ENCODE results near the gene FLG2. TPM values are rescaled to one million over a fixed set of nuclear protein-coding genes. Genes with fewer than 3 reads are reported as not detected.
A peak's percentile ranks its signal among the peaks of the same experiment; 100 is the strongest.

Gene FLG2
- total and polyA plus RNA-seq, 12 donors: not detected

- Histone ChIP-seq H3K36me3 (no peaks in the 10 kb centered on the region), H3K4me3 (no peak overlapping the region), H3K9me3 (peaks cover 0 to 5% (median 0%) of the 10 kb centered on the region in 11 donors), H3K27ac (no peak overlapping the region), H3K4me1 (no peaks in the 10 kb centered on the region), H3K27me3 (no peaks in the 10 kb centered on the region)
- TF ChIP-seq CTCF (IDR thresholded peaks at IDR 0.05): no peak
- 0 to 38% methylated on average over 1 of the region's 1 CpG for WGBS, 2 donors
- intact Hi-C loops (cut with DNase I): loop anchor here in 1 of 10 donors (10.0 kb wide), 1 partner anchor 88 kb away; no protein-coding TSS in a partner anchor
- ATAC-seq (no peak), DNase-seq (no peak)
These were observed 3.1 kb downstream of the FLG2 start for GRCh38 chr1:152356736-152357135.

- ATAC-seq: no peak
- intact Hi-C loops (cut with DNase I): loop anchor here in 5 of 10 donors (5.0 to 10.0 kb wide), 3 partner anchors 95 to 165 kb away; no protein-coding TSS in a partner anchor
- DNase-seq: no peak
These were observed 10.2 kb downstream of the FLG2 start for GRCh38 chr1:152349611-152350010.

GRCh38 chr1:152348447-152348846 lies 11.4 kb downstream of the FLG2 start:
- TF ChIP-seq CTCF (IDR thresholded peaks at IDR 0.05): no peak
- 32 to 50% methylated on average over 1 of the region's 1 CpG for WGBS, 2 donors
- H3K4me3 ChIP-seq: no peak overlapping the region
- H3K36me3 ChIP-seq: no peaks in the 10 kb centered on the region
- no peak for ATAC-seq
- H3K9me3 ChIP-seq: no peaks in the 10 kb centered on the region
- H3K27ac ChIP-seq: no peak overlapping the region
- no peak for DNase-seq
- H3K4me1 ChIP-seq: no peaks in the 10 kb centered on the region
- H3K27me3 ChIP-seq: peaks cover 0 to 5% (median 0%) of the 10 kb centered on the region in 7 donors
- intact Hi-C loops (cut with DNase I): loop anchor here in 4 of 10 donors (5.0 to 10.0 kb wide), 3 partner anchors 96 to 164 kb away; no protein-coding TSS in a partner anchor

More at GRCh38 chr1:152349611-152350010, 10.2 kb downstream of the FLG2 start:
- H3K36me3 ChIP-seq: no peaks in the 10 kb centered on the region
- H3K27me3 ChIP-seq: peaks cover 0 to 5% (median 0%) of the 10 kb centered on the region in 7 donors
- peaks cover 0 to 2% (median 0%) of the 10 kb centered on the region in 11 donors for H3K9me3 ChIP-seq
- WGBS, 2 donors: 87 to 95% methylated on average over 2 of the region's 2 CpGs
- no peaks in the 10 kb centered on the region for H3K4me1 ChIP-seq
- H3K27ac ChIP-seq: no peak overlapping the region
- no peak overlapping the region for H3K4me3 ChIP-seq
- no peak for TF ChIP-seq CTCF (IDR thresholded peaks at IDR 0.05)

GRCh38 chr1:152347116-152347728 lies 12.6 kb downstream of the FLG2 start:
- peak; percentile 49 to 89 (median 76) for TF ChIP-seq CTCF (IDR thresholded peaks at IDR 0.05)
- peaks cover 0 to 5% (median 0%) of the 10 kb centered on the region in 7 donors for H3K27me3 ChIP-seq
- no peaks in the 10 kb centered on the region for H3K36me3 ChIP-seq
- 10 to 24% methylated on average over 8 of the region's 8 CpGs for WGBS, 2 donors
- DNase-seq (peak in 1 of 2 donors; percentile 41), ATAC-seq (no peak)
- H3K4me3 ChIP-seq: no peak overlapping the region
- no peak overlapping the region for H3K27ac ChIP-seq
- H3K9me3 ChIP-seq: no peaks in the 10 kb centered on the region
- no peaks in the 10 kb centered on the region for H3K4me1 ChIP-seq
- intact Hi-C loops (cut with DNase I): loop anchor here in 4 of 10 donors (5.0 to 10.0 kb wide), 3 partner anchors 98 to 162 kb away; no protein-coding TSS in a partner anchor
